Colon (tissue), 2 donors: ENCODE data around the gene SLBP.

ENCODE experiments used
- FAIRE-seq: peaks from 2 replicates; lab custom pipeline; 2012; peaks lifted over from hg19 to GRCh38; lab: Jason Lieb, UNC
- donor health status: control.
- donor health status: control.

Gene SLBP

DNA sequence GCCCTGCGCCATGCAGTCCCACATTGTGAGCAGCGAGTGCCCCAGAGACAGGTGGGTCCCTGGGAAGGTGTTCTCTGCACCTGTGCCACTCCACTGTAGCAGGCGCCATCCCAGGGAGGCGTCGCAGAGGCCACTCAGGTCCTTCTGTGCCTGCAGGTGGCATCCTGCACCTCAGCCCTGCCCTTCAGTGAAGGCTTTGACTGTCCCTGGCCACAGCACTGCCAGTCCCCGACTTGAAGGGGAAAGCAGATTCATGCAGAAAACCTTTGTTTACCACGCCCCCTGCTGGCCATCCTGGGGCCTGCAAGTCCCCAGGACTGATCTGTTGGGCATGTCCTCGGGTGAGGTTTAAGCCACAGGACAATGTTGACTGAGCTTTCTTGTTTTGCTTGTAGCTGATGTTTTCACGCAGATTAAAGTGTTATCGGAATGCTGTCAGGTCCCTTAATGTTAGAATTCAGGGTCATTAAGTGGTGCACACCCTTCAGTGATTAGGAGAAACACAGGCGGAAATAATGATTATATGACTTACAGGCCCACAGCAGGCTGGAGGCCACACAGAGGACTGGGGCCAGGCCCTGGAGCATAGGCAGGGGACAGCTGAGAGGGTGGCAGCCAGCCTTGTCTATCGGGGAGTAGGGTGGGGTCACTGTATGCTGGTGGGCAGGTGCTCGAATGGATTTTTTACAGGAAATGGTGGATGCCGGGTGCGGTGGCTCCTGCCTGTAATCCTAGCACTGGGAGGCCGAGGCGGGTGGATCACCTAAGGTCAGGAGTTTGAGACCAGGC, 14.2 kb upstream of the SLBP start:
- FAIRE-seq, result no peak

DNA sequence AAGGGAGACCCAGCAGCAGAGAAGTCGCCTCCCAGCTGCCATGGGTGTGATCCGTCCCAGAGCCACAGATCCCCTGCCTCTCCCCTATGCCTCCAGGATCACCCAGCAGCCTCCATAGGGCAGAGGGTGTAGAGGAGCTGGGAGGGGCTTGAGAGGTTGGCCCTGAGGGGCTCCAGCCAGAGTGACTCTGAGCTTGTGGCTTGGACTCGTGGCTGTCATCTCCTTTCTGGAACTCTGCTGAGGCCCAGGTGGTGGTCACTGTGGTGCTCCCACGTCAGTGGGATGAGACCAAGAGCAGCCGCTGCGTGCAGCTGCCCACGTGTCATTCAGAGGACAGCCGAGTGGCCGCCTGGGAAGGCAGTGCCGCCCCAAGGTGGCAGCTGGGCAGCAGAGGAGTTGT, 13.4 kb upstream of the SLBP start:
- FAIRE-seq, result no peak

DNA sequence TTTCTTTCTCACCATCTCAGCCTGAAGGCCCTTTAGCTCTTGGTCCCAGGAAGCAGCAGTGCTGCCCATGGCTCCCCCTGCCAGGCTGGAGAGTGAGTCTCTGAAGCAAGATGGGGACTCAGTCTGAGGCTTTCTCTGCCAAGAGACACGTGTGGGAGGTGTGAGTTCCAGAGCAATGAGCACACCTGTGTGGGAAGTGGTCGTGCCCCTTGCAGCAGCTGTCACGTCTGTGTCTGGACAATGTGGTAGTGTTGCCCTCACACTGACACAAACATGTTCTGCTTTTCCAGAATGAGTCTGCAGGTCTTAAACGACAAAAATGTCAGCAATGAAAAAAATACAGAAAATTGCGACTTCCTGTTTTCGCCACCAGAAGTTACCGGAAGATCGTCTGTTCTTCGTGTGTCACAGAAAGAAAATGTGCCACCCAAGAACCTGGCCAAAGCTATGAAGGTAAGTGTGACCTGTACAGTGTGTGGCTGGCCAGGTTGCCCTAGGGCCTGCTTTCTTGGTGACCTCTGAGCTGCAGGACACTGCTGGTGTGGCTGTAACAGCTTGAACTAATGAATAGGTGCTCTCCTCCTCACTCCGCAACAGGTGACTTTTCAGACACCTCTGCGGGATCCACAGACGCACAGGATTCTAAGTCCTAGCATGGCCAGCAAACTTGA, 11.1 kb upstream of the SLBP start:
- no peak for FAIRE-seq

DNA sequence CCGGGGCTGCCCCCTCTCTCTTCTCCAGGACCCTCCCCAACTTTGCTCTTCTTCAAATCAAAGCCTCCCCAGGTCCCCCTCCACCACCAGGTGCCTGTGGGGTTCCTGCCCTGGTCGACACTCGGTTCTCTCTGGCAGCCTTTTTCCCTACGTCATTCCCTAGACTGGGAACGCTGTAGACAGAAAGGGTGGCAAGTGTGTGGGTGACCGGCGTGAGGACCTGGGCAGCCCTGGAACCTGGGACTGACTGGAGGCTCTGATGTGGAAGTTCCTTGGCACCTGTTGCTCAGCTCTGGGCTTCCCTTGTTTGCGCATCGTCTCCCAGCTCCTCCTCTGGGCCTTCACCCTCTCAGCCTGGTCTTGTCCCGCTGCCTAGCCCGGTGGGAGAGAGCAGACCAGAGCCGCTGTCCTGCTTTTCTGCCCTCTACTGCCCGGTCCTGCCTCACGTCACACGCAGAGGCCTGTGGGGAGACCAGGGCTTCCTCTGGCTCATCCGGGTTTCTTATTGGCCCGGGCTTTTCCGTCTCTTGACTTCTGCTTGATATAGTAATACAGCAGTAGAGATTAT, 10.5 kb upstream of the SLBP start:
- FAIRE-seq, result no peak

DNA sequence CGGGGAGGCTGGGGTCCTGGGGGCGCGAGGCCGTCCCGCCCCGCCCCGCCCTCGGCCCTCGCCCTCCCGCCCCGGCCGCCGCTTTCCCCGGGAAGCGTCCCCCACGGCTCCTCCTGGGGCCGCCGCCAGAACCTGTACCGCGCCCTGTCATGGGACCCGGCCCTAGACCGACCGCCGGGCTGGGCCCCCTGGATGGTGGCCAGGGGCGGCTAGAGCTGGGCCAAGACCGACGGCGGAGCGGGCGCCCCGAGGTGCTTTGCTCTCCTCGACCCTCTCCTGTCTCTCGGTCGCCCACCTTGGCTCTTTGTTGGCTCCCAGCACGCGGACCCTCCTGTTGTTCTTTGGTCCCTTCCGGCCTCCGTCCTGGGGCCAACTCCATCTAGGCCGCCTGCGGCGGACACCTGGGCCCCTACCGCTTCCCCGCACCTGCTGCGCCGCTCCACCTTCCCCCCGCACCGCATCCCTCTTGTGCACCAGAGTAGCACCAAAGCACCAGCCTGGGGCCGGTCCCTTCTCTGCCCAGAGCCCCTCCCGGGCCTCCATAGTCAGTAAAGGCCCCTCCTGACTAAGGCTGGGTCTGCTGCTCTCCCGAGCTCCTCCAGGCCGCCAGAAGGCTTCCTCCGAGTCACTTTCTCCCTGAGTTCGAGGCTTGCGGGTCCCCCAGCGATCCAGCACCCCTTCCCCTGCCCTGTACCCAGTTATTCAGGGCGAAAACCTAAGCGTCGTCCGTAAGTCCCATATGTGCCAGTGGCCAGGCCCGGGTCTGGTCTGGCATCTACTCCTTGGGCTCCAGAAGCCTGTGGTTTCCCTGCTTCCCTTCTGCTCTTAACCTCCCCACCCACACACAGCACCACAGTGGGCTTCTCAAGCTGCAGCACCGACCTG, 9.8 kb upstream of the SLBP start:
- FAIRE-seq, result no peak

DNA sequence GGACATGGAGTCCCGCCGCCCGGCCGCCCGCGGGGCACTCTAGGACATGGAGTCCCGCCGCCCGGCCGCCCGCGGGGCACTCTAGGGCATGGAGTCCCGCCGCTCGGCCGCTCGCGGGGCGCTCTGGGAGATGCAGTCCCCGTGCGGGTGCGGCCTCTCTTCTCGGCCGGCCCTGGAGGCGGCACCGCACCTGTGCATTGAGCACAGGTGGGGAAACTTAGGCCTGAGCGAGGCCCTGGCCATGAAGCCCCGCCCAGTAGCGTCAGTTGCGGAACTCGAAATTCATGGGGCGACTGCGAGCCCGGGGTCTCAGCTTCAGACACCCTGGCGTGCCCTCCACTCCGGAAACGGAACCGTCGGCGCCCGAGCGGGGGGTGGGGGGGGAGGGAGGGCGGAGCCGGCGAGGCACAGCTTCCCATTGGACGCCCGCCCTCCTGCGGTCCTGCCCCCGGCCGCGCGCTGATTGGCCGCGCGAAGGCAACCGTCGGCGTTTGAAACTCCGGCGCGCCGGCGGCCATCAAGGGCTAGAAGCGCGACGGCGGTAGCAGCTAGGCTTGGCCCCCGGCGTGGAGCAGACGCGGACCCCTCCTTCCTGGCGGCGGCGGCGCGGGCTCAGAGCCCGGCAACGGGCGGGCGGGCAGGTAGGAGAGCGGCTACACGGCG, 9.0 kb upstream of the SLBP start, which contains the start of the genes TACC3 and TMEM129:
TSS of gene TACC3 (plus strand) at position 519 of the 663 bp plus-strand sequence. CDS start 1,901 bp downstream, outside the sequence.
TSS of gene TMEM129 (minus strand) at position 321 of the 663 bp plus-strand sequence. CDS start 486 bp downstream, outside the sequence.
- no peak for FAIRE-seq

DNA sequence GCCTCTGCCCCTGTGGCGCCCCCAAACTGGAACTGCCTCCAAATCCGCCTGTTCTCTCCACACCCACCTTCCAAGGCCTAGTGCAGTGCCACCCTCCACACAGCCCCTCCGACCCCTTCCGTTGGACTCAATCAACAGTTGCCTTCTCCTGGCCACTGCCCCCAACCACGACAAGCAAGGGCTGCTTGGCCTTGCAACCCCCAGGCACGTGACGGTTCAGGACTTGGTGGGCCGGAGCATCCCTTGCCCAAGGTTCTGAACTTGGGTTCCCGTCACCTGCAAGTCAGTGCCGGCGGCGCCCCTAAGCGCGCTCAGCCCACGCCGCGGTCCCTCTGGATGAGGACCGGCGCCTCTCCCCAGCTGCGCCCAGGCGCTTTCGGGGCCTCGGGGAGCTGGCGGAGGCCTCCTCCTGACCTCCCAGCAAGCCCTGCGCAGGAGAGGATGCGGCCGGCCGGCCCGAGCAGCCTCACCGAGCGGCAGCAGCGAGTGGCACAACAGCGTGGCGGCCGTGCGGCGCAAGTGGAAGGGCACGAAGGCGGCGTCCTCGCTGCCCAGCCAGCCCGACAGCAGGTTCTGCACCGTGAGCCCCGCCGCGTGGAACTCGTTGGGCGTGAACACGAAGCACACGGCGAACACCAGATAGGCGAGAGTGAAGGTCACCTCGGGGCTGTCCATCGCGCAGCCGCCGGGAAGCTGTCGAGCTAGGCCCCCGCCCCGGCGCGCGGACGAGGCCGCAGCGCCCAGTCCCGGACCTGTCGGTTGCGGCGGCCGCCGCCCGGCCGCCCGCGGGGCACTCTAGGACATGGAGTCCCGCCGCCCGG, 8.3 kb upstream of the SLBP start:
- no peak for FAIRE-seq

DNA sequence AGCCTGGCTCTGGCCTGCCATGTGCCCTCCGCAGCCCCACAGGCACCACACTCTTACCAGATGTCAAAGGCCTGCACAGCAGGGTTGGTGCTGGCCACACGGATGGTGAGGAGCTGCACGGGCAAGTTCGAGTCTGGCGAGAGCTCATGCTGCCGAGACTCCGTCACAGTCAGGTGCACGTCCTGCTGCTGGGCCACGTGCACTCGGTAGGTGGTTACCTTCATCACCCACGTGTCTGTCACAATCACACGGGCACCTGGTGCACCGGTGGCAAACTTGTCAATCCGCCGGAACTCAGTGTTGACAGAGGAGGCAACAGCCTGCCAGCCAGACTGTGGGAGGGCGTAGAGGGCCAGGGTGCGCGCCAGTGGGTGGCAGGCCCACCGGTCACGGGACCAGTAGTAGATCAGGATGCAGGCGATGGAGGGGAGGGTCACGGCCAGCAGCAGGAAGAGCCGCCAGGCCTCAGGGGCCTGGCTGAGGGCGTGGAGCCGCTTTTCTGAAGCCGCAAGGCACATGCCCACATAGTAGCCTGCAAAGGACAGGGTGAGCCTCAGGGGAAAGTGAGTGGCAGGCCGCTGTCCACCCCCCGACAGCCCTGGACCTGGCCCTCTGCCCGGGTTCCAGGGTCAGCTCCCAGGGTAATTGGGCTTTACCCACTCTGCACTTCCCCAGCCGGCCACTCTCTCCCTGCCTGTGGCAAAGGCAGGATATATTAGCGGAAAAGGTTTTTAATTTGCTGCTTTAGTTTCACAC, 6.2 kb upstream of the SLBP start:
- no peak for FAIRE-seq

DNA sequence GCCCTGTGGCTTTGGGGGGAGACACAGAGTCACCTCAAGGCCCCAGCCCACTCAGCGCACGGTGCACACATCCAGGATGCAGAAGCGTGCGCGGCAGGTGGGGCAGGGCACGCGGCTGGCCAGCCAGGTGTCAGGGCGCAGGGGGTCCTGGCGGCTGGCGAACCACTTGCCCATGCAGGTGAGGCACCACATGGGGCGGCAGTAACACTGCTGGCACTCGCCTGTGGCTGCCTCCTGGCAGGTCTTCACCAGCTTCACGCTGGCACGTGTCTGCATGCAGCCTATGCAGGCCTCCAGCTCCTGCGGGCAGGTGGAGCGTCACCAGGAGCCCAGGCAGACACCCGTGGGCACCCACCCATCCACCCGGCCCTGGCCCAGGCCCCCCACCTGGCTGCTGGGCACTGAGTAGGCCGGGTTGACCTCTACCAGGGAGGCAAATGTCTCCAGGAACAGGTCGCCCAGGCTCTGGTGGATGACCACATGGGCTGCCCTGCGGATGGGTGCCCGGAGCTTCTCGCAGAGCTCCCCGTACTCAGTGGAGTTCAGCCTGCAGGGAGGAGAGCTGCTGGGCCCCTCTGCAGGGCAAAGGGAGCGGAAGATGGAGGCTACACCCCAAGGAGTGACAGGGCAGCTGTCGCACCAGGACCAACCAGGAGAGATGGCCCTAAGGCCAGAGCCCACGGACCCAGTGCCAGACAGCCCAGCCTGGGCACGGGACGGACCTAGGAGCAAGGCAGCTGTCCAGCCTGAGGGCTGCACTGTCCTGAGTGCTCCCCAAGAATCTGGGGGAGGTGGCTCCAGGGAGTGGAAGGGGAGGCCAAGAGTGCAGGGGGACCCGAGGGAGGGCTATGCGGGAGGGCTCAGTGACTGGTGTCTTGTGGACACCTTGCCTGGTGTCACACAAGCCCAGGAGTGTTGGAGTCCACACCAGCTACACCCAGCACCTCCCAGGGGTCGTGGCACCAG, 5.3 kb upstream of the SLBP start:
- FAIRE-seq, result no peak

DNA sequence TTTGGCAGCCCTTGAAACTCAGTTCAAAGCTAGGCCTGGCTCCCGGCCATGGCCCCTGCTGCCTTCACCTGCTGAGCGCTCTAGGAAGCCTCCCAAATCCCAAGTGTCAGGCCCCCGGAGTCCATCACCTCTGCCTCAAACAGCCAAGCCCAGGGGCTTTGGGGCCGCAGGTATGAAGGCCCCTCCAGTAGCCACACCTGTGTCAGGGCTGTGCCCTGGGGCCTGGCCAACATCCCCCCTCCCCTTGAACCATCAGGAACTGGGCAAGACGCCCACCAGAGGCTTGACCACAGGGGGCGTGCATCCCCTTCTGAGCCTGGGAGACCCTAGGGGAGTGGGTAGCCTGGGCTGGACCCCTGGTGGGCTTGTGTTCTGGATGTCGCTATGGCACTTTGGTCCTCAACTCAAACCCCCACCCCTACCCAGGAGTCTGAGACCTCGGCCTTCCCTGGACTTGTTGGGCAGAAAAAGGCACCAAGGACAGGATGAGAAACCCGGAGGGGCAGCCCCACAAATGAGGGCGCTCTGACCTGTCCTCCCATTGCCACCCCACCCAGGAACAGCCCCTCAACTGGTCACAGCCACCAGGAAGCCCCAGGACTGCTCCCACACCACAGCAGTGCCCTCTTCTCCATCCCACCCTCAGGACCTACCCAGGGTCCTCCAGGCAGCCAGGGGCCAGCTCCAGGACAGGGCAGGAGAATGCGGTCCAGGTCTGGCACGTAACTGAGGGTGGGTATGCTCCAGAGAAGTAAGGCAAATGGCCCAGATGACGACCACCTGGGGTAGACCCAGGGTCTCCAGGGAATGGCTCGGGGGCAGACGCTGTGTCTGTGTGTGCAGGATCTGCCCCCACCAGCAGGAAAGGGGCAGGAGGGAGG, 4.2 kb upstream of the SLBP start:
- no peak for FAIRE-seq

DNA sequence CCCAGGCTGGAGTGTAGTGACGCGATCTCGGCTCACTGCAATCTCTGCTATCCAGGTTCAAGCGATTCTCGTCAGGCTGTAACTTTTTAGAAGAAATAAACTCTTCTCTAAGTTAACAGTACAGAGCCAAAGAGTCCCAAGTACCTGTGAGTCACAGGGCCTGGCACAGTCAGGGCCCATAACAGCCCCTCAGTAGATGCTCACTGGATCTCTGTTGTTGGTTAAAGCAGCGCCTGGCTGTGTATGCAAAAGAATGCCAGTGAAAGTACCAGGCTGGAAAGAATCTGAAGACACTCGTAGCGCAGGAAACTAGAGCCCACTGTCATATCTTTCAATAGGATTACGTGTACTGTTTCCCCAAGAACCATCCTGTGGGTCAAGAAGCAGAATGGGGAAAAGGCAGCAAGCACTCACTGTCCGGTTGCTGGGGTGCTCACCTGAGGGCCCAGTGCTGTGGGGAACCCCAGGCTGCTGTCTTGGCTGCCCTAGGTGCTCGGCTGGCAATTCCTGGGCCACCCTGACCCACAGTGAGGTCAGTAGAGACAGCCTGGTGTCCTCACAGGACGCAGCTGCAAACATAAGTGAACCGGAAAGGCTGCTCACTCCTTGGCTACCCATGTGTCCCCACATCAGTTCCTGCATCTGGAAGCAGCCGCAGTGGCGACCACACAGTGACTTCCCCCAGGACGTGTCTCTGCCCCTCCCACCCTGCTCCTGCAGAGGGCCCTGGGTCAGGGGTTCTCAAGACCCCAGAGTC, 3.1 kb upstream of the SLBP start:
- no peak for FAIRE-seq

DNA sequence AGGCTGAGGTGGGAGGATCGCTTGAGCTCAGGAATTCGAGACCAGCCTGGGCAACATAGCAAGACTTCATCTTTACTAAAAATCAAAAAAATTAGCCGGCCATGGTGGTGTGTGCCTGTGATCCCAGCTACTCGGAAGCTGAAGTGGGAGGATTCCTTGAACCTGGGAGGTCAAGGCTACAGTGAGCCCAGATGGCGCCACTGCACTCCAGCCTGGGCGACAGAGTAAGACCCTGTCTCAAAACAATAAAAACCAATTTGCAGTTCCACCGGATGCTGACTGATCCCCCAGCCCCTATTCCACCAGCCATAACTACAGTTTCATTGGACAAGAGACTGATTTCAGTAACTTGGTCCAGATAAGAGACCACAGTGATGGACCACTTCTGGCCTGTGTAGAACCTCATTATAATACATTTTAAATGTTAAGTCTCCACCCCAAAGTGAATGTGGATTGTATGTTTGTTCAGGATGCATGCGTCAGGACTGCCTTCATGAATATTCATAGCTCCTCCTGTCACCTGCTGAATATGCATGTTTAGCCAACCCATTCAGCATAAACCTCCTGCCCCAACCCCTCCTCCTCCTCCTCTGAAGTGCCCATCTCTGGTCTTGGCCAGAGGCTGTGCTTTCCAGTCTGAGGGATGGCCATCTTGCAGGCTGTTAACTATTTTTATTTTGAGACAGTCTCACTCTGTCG, 2.3 kb upstream of the SLBP start:
- FAIRE-seq, result no peak

DNA sequence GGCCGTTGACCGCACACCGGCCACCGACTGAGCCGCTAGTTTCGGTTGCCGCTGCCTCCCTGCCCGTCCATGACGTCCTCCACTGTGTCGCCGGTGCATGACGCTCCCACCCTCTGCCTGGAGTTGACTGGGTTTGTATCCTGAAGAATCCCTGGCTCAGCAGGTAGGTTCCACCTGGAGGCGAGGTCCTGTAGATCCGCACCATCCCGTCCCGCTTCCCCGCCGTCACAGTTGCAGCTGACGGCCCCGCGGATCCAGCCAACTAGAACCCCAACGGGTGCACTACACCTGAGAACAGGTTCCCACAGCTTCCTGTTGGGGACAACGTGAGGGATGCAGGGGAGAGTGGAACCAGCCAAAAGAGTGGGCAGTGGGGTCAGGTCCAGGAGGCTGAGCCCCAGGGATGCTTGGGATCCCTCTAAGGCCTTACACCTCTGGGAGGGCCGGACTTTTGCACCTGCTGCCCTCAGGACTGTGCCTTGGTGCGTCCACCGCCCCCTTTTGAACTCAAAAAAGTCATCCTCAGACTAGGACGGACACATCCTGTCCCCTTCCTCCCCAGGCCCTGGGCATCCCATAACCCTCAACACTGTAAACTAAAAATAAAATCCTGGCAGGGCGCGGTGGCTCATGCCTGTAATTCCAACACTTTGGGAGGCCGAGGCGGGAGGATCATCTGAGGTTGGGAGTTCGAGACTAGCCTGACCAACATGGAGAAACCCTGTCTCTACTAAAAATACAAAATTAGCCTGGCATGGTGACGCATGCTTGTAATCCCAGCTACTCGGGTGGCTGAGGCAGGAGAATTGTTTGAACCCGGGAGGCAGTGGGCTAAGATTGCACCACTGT, 1.1 kb upstream of the SLBP start:
- no peak for FAIRE-seq

DNA sequence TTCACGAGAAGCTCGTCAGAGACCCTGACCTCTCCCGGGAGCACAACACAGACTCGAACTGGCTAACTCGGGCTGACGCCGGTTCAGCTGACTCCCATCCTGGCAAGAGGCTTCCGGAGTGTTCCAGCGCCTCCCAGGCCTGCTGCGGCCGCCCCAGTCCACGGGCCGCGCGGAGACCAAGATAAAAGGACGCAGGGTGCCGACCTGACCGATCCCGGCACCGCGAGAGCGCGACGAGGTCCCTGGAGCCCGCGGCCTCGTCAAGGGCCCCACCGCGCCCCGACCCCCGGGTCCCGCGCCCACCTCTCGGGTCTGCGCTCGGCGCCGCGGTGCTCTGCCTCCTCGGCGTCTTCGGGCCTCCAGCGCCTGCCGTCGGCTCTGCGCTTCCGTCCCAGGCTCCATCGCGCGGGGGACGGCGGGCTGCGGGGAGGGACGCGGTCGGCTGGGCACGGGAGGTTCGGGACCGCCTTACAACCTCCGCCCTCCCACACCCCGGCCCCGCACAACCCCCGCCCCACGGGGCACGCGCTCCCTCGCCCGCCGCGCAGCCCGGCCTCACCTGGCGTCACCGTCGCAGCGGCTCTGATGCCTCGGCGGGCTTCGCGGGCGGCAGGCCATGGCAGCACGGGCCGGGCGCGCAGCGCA, 426 bp downstream of the SLBP start:
- FAIRE-seq, result no peak

DNA sequence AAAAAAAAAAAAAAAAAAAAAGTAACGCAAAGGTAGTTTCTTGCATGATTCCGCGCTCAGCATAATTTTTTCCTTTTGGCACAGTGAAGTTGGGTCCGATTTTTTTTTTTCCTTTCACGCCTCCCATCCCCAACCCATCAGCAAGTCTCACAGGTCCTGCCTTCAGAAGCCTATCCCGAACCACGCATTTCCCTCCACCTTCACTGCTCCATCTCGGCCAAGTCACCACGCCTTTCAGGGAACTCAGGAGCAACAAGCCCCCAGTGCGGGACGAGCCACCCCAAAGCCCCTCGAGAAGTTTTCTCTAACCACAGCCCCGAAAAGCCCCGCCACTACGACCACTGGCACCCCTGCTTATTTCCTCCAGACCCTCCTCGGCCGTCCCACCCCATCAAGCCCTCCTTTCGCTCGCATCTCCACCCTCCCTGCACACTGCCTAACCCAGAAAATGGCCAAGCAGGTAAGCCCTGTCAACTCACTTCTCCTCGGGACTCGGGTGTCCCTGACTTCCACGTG, 1.0 kb downstream of the SLBP start:
- no peak for FAIRE-seq
